Stimulated activated CD4-positive, alpha-beta T cell treated with anti-CD3 and anti-CD28 coated beads, Interleukin-12 subunit alpha, Interleukin-12 subunit beta, amount 100 ng/mL, for 24 hours (primary cell): ENCODE results near the gene RXFP1.

Experiments
- DNase-seq, 2 experiments: peaks; one replicate each; pipeline ENCODE4 v3.0.0-alpha.2; 2020; ENCODE audit warnings: low read depth in 2 of 2

RXFP1 gene

DNA sequence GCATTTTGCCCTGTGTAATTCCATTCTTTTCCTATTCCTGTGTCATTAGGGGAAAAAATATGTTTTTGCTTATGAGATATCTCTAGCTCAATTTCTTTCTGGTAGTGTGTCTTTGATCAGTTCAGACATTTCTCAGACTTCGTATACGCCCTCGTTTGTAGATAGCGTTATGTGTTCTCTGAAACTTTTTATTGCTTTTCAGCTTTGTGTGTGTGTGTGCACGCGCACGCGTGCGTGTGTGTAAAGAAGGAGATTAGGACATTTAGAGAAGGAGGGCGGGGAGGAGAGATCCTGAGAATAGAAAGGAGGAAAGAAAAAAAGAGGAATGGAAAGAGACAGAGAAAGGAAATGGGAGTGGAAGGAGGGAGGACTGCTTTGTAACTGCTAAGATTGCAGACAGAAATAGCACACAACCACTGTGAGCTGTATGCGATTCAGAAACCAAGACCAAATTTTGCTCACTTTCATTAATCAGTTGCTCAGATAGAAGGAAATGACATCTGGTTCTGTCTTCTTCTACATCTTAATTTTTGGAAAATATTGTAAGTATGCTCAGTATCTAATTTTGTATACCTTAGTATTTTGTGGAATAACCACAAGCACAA, at the start of gene RXFP1:
Gene RXFP1 (plus strand): TSS at position 399 of the 605 bp plus-strand sequence. CDS start 95 bp downstream, at position 494.
- no peak for DNase-seq

- no peak for DNase-seq
Measured at GRCh38 chr4:158481811-158482210, 39.9 kb upstream of the RXFP1 start.

DNA sequence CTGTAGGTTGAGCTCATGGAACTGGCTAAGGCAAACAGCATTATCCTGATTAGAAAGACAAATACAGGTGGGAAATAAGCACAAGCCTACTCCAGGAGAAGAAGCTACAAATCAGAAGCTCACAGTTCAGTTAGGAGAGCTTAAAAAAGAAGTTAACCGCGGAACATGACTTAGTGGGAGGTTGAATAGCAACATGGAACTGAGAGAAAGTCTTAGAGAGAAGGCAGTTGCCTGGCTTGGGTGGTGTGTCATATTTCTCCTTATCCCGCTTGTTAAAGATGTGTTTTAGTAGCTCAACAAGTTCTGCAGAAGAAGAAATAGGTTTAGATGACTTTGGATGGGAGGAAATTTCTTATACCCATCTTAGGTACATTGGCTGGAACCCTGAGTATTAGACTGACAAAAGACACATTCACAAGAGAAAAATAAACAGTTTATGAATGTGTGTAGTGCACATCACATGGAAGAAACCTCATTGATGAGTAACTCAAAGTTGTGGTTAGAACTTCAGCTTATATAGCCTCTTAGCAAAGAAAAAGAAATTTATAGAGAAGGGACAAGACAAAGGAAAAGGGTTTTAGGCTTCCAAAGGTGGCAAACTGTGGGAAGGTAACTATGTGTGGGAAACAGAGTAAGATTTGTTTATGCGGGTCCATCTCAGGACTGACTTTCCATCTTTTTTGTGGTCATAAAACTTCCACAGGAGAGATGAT, 37.4 kb upstream of the RXFP1 start:
- no peak for DNase-seq

GRCh38 chr4:158490629-158491028, 31.1 kb upstream of the RXFP1 start:
- DNase-seq, result no peak

DNA sequence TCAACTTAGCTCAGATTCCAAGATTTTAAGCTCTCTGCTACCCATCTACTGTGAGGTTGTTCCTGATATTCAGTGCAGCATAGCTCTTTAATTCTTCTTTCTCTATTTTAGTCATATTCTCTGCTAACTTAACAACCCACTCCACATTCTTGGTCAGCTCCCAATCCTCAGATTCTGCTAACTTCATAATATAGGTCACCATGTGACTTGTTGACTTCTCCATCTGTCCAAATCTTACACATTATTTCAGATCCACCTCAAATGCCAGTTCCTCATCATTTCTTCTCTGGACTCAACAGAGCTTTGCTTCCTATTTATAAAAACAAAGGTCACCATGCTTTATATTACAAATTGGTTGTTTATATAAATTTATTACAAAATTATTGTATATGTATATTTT, 29.3 kb upstream of the RXFP1 start:
- DNase-seq, result no peak

GRCh38 chr4:158496030-158496741, 25.5 kb upstream of the RXFP1 start:
- peak in 1 of 2 experiments; percentile 22 for DNase-seq

- DNase-seq, result no peak
Measured at GRCh38 chr4:158500054-158500453, 21.6 kb upstream of the RXFP1 start.

DNA sequence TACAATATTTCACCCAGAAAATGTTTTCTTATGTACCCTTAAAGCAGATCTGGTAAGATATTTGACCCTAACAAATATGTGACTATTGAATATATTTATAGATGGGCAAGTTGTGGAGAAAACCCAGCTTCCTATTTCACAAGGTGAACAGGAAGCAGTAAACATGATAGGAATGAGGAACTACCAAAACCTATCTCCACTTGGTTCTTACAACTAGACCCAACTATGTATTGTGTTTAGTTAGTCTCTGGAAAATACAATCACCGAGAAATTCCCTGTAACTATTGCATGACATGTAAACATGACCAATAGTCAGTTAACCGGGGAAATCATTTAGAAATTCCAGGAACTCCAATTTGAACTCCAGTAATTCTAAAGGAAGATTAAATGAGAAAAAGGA, 8.4 kb upstream of the RXFP1 start:
- no peak for DNase-seq

GRCh38 chr4:158519226-158519625, 2.5 kb upstream of the RXFP1 start:
- DNase-seq, result no peak

DNA sequence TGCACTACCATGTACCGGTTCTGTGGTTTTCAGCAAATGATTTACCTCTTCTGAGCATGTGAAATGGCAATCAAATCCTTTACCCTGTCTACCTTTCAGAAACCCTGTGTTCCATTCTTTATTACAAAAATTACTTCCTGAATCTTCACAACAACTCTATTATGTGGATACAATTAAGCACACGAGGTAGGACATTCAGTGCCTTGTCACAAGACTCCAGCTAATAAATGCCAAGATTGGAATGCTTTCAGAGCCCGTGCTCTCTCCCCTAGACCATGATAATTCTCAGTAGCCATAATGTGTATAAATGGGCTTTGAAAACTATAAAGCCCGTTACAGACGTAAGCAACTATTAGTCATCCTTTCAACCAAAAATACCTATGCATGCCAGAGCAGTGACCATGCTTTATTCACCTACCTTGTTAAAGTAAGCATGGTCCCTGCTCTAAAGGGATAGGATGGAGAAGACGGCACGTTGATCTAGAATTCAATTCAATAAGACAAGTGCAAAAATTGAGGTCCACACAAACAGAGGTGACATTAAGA, 2.4 kb downstream of the RXFP1 start:
- DNase-seq, result no peak

DNA sequence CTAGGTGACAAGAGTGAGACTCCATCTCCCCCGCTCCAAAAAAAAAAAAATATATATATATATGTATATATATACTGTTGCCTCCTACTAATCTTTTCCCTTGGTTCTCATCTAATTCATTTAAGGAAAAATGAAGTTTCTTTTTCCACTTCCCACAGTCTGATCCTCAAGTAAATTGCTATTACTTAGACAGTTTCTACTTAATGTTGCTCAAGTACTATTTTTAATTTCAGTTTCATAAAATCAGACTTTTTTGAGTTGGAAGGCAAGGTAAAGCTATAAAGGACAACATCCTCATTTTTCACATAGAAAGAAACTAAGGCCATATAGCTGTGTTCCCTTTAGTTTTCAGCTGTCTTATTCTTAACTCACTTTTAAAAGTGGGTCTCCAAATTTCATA, 5.8 kb downstream of the RXFP1 start:
- DNase-seq, result no peak

DNA sequence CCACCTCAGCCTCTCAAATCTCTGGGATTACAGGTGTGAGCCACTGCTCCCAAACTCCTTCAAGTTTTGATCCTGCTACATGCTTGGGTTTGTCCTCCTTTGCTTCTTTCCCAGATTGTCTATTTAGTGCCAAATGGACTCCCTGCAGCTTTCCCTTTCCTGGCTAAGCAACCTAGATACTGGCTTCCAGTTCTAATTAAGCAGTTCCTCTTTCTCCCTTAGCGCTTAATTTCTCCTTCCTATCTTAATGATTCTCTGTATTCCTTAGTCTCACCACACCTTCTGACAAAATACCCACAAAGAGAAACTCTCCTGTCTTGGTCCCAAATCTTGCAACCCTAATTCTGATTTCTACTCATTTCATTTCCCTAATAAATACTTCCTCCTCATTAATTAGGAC, 7.8 kb downstream of the RXFP1 start:
- no peak for DNase-seq

GRCh38 chr4:158530381-158530780, 8.7 kb downstream of the RXFP1 start:
- no peak for DNase-seq

GRCh38 chr4:158530898-158531297, 9.2 kb downstream of the RXFP1 start:
- no peak for DNase-seq

- no peak for DNase-seq
Measured at GRCh38 chr4:158532556-158533231, 11.0 kb downstream of the RXFP1 start.

DNA sequence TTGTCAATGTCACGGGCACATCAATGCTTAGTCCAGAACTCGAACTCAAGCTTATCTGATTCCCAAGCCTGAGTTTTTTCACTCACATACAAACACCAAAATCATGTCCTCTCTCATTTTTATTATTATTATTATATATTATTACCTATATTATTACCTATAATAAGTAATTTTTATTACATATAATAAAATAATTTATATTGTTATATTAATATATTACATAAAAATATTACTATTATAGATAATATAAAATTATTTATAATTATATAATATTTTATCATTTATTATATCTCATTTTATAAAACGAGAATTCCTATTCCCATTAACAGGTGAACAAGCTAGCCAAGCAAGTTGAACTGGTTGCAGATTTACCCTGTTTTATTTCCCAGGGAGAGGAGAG, 13.0 kb downstream of the RXFP1 start:
- no peak for DNase-seq

GRCh38 chr4:158535130-158535614, 13.5 kb downstream of the RXFP1 start:
- no peak for DNase-seq

- DNase-seq, result no peak
Measured at GRCh38 chr4:158536833-158537232, 15.2 kb downstream of the RXFP1 start.

- DNase-seq, result no peak
Measured at GRCh38 chr4:158538176-158538575, 16.5 kb downstream of the RXFP1 start.

- no peak for DNase-seq
Measured at GRCh38 chr4:158538911-158539310, 17.2 kb downstream of the RXFP1 start.

DNA sequence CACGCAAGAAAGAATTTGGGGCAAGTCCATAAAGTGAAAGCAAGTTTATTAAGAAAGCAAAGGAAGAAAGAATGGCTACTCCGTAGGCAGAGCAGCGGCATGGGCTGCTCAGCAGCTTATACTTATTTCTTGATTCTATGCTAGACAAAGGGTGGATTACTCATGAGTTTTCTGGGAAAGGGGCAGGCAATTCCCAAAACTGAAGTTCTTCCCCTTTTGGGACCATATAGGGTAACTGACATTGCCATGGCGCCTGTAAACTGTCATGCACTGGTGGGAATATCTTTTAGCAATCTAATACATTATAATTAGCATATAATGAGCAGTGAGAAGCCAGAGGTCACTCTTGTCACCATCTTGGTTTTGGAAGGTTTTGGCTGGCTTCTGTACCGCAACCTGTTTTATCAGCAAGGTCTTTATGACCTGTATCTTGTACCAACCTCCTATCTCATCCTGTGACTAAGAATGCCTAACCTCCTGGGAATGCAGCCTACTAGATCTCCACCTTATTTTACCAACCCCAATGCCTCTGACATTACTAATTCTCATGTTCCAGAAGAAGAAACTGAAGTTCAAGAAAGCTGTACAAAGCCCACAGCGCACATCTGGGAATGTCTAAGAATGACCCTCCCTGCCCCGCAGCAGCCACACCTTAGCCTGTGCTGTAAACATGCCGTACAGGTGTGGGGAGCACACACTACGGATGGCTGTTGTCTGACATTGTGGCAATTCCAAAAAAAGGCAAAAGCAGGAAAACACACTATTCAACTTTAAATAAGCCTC, 18.6 kb downstream of the RXFP1 start:
- no peak for DNase-seq
